Sigmoid colon (tissue), 7 donors: ENCODE data around the gene KCNMB2. TPM values are rescaled to one million over a fixed set of nuclear protein-coding genes. Genes with fewer than 3 reads are reported as not detected.

Experiments used
- DNase-seq: peaks from one replicate; pipeline ENCODE4 v3.0.0-alpha.2; 2019
- H3K27ac ChIP-seq, 4 donors: fragments of 200-600 bp; sonication (generic); one replicate each; pipeline ENCODE4 v1.5.1; 2016 to 2019; ENCODE audit warnings: mild to moderate bottlenecking in 1 of 4
- H3K27me3 ChIP-seq, 3 donors: fragments of 200-600 bp; sonication (generic); one replicate each; pipeline ENCODE4 v1.5.1; 2019; ENCODE audit warnings: mild to moderate bottlenecking in 1 of 3
- H3K36me3 ChIP-seq, 4 donors: fragments of 200-600 bp; sonication (generic); one replicate each; pipeline ENCODE4 v1.5.1; 2016 to 2019
- H3K4me1 ChIP-seq, 4 donors: fragments of 200-600 bp; sonication (generic); one replicate each; pipeline ENCODE4 v1.5.1; 2017 to 2019
- H3K4me3 ChIP-seq, 4 donors: fragments of 200-600 bp; sonication (generic); one replicate each; pipeline ENCODE4 v1.5.1; 2017 to 2019; ENCODE audit warnings: mild to moderate bottlenecking in 2 of 4, moderate library complexity in 1 of 4
- H3K9me3 ChIP-seq, 4 donors: fragments of 200-600 bp in 3 of 4; sonication (generic) in 3 of 4; one replicate each; pipeline versions ENCODE4 v1.5.1 to v1.6.1; 2013 to 2019
- EP300 ChIP-seq, 4 donors: sonication (generic); formaldehyde crosslinking; IDR thresholded peaks; one replicate each; pipeline ENCODE4 v1.6.1; 2017; ENCODE audit warnings: antibody characterized with exemption in 4 of 4
- POLR2A ChIP-seq, 2 donors: fragments of 450-650 bp; IDR thresholded peaks; one replicate each; pipeline ENCODE4 v1.6.1; 2016; ENCODE audit warnings: antibody characterized with exemption in 2 of 2, mild to moderate bottlenecking in 2 of 2, moderate library complexity in 2 of 2
- POLR2AphosphoS5 ChIP-seq, 4 donors: sonication (generic); formaldehyde crosslinking; IDR thresholded peaks; one replicate each; pipeline ENCODE4 v1.6.1; 2017; ENCODE audit warnings: antibody characterized with exemption in 4 of 4
- WGBS, 2 donors: extraction: QIAGEN DNeasy Blood & Tissue Kit; methylation state at CpG; one replicate each; pipeline ENCODE4 v1.1.7; 2013; 5-methylcytosine and 5-hydroxymethylcytosine counted together
- intact Hi-C: fragments of 100-400 bp; cut with DNase I; formaldehyde crosslinking; loops from one replicate; pipeline ENCODE4 v1.15.1; 2023
- polyA plus RNA-seq, 3 donors: library from polyadenylated mRNA; stranded (reverse); fragments of 200-250 nt; gene quantifications; one replicate each; pipeline ENCODE4 v1.2.3, GENCODE V29; 2013
- total RNA-seq, 4 donors: library from RNA; depleted of rRNA; stranded (reverse); fragments of >200 nt; gene quantifications; one replicate each; pipeline ENCODE4 v1.1.0, GENCODE V29; 2016
- TF ChIP-seq, protein P1 (sequence below), 4 experiments: fragments of 450-650 bp in 3 of 4; fragments of 200-600 bp in 1 of 4; IDR thresholded peaks; one replicate each; pipeline ENCODE4 v1.5.1; 2016 to 2019; ENCODE audit warnings: antibody characterized with exemption in 4 of 4, mild to moderate bottlenecking in 3 of 4, moderate library complexity in 2 of 4
- donor health status: healthy with polysubstance abuse.
- donor health status: Bipolar disorder and iron deficiency.
- donor health status: healthy.

Gene KCNMB2
- total and polyA plus RNA-seq, 7 donors, result 0.22 to 3.2 (median 1.5) TPM; not detected in 1

DNA sequence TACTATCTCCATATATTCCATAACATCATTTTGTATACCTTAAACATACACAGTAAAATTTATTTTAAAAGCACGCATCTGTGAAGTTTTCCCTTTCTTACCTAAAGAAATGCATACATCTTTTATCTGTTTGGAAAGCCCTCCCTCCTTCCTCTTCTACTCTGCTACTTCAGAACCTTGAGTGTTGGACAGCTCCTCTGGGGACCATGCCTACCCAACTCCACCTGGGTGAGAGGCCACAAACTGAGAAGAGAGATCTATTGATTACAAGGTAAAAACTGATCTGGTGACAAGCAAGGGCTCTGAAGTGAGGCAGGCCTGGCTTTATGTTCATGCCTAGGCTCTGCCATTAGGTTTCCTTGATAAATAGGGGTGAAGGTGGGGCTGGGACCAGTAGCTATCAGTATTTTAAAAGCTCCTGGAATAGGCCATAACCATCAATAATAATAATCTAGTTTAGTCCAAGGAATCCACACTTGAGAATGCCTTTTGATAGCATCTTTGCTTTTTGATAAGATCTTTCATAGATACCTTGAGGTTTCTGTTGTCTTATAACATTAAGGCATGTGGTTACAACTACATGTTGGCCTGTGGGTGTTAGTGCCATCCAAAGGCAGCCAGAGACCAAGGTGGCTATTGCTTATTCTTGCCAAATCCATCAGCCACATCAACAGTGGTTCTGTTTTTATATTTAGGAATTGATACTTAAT is 148.8 kb downstream of the KCNMB2 start:
- Histone ChIP-seq H3K4me3 (no peak overlapping the region), H3K36me3 (no peaks in the 10 kb centered on the region), H3K9me3 (no peaks in the 10 kb centered on the region), H3K27ac (no peak overlapping the region), H3K4me1 (no peaks in the 10 kb centered on the region), H3K27me3 (no peaks in the 10 kb centered on the region)
- 74 to 80% methylated on average over 1 of the region's 1 CpG for WGBS, 2 donors
- intact Hi-C loops, result no loop called here
- DNase-seq, result no peak
- TF ChIP-seq EP300 (IDR thresholded peaks at IDR 0.05), result no peak
- no peak for TF ChIP-seq POLR2AphosphoS5 (IDR thresholded peaks at IDR 0.05)
- TF ChIP-seq, protein P1, sequence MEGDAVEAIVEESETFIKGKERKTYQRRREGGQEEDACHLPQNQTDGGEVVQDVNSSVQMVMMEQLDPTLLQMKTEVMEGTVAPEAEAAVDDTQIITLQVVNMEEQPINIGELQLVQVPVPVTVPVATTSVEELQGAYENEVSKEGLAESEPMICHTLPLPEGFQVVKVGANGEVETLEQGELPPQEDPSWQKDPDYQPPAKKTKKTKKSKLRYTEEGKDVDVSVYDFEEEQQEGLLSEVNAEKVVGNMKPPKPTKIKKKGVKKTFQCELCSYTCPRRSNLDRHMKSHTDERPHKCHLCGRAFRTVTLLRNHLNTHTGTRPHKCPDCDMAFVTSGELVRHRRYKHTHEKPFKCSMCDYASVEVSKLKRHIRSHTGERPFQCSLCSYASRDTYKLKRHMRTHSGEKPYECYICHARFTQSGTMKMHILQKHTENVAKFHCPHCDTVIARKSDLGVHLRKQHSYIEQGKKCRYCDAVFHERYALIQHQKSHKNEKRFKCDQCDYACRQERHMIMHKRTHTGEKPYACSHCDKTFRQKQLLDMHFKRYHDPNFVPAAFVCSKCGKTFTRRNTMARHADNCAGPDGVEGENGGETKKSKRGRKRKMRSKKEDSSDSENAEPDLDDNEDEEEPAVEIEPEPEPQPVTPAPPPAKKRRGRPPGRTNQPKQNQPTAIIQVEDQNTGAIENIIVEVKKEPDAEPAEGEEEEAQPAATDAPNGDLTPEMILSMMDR (IDR thresholded peaks at IDR 0.05), result no peak
- no peak for TF ChIP-seq POLR2A (IDR thresholded peaks at IDR 0.05)

- H3K9me3 ChIP-seq, result no peaks in the 10 kb centered on the region
- intact Hi-C loops, result no loop called here
- no peak overlapping the region for H3K27ac ChIP-seq
- WGBS, 2 donors, result 47 to 53% methylated on average over 3 of the region's 3 CpGs
- no peak overlapping the region for H3K4me3 ChIP-seq
- H3K36me3 ChIP-seq, result no peaks in the 10 kb centered on the region
- no peak for DNase-seq
- no peaks in the 10 kb centered on the region for H3K27me3 ChIP-seq
- TF ChIP-seq EP300 (IDR thresholded peaks at IDR 0.05) (no peak), POLR2AphosphoS5 (IDR thresholded peaks at IDR 0.05) (no peak), POLR2A (IDR thresholded peaks at IDR 0.05) (no peak)
- TF ChIP-seq, protein P1 (IDR thresholded peaks at IDR 0.05), result no peak
- no peaks in the 10 kb centered on the region for H3K4me1 ChIP-seq
Measured at GRCh38 chr3:178685591-178685906, 149.3 kb downstream of the KCNMB2 start.

DNA sequence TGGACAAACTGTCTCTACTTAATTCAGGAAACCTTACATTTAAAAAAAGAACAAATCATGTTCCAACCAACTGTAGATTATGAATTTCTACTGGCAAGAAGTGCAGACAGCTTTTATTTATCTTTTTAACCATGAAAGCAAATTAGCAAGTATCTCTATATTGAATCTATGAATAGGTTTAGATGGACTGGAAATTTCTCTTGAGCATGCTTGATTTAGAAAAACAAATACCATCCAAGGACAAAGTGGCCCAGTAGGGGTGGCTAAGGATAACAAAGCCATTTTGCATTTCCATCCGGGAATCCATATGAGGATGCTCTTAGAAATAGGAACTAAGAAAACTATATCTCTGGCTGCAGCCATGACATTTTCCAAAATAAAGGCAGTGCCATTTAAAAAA is 150.6 kb downstream of the KCNMB2 start:
- no peaks in the 10 kb centered on the region for H3K9me3 ChIP-seq
- TF ChIP-seq, protein P1 (IDR thresholded peaks at IDR 0.05), result no peak
- TF ChIP-seq EP300 (IDR thresholded peaks at IDR 0.05), result no peak
- no peak for TF ChIP-seq POLR2AphosphoS5 (IDR thresholded peaks at IDR 0.05)
- no peak overlapping the region for H3K27ac ChIP-seq
- WGBS, 2 donors, result 78 to 79% methylated on average over 1 of the region's 1 CpG
- H3K4me1 ChIP-seq, result no peaks in the 10 kb centered on the region
- DNase-seq, result no peak
- intact Hi-C loops, result no loop called here
- no peaks in the 10 kb centered on the region for H3K36me3 ChIP-seq
- no peaks in the 10 kb centered on the region for H3K27me3 ChIP-seq
- no peak overlapping the region for H3K4me3 ChIP-seq

GRCh38 chr3:178690571-178690970 is 154.3 kb downstream of the KCNMB2 start:
- intact Hi-C loops, result no loop called here
- DNase-seq, result no peak

More at GRCh38 chr3:178690571-178690970, 154.3 kb downstream of the KCNMB2 start:
- Histone ChIP-seq H3K27ac (no peak overlapping the region), H3K4me1 (no peaks in the 10 kb centered on the region), H3K27me3 (no peaks in the 10 kb centered on the region), H3K9me3 (peaks cover 0 to 4% (median 0%) of the 10 kb centered on the region in 4 donors), H3K4me3 (no peak overlapping the region), H3K36me3 (no peaks in the 10 kb centered on the region)
- TF ChIP-seq POLR2A (IDR thresholded peaks at IDR 0.05) (no peak), EP300 (IDR thresholded peaks at IDR 0.05) (no peak), POLR2AphosphoS5 (IDR thresholded peaks at IDR 0.05) (no peak)
- TF ChIP-seq, protein P1 (IDR thresholded peaks at IDR 0.05), result no peak
- WGBS, 2 donors, result 47 to 49% methylated on average over 2 of the region's 2 CpGs
